ENCODE measurements around the gene PANK4. TPM values are rescaled to one million over a fixed set of nuclear protein-coding genes. Genes with fewer than 3 reads are reported as not detected.

PANK4 gene
- total RNA-seq, 2 experiments from 2014 or later = 42.9 to 47.0 TPM

DNA sequence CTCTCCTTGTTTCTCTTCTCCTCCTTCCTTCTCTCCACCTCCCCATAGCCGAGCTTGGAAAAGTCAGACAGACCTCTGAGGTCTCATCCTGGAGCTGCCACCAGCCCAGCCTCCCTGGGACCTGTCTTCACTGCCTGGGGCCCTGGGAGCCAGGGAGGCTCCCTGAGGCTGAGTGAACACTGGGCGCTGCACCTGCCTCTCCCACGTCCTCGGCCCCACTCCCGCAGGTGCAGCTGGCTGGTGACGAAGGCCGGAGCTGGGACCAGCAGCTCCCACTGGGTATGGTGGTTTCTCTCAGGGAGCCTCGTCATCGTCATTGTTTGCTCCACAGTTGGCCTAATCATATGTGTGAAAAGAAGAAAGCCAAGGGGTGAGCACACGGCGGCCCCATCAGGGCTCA is 35.0 kb upstream of the PANK4 start:
- Histone ChIP-seq H3K27ac (ENCODE audit: low read depth in 1 of 2, low read length in 2 of 2) (no peak overlapping the region), H3K9me3 (ENCODE audit: control insufficient read depth in 1 of 2, insufficient read depth in 1 of 2, low read length in 2 of 2) (no peaks in the 10 kb centered on the region), H3K4me1 (ENCODE audit: insufficient read depth, low read length) (peaks cover 47% of the 10 kb centered on the region), H3K4me3 (ENCODE audit: low read length) (no peak overlapping the region), H3K36me3 (ENCODE audit: insufficient read depth, low read length) (peaks cover 60% of the 10 kb centered on the region), H3K27me3 (ENCODE audit: control insufficient read depth in 1 of 2, insufficient read depth in 2 of 2, low read length in 2 of 2) (no peaks in the 10 kb centered on the region)
- CTCF ChIA-PET = interaction anchor here (0.7 to 2.0 kb wide), 6 partner anchors 10 to 147 kb away, joined by 4 to 20 read pairs (median 6); partner anchors contain the start of genes PANK4 and PRXL2B
- Mint-ChIP-seq H3K27me3 (no peaks in the 10 kb centered on the region), H3K36me3 (ENCODE audit: low read depth) (peaks cover 30% of the 10 kb centered on the region), H3K27ac (peak overlapping the region; percentile 76), H3K4me1 (ENCODE audit: low read depth) (peaks cover 14% of the 10 kb centered on the region), H3K4me3 (peak overlapping the region; percentile 81), H3K9me3 (no peaks in the 10 kb centered on the region)
- DNase-seq (no peak), ATAC-seq (ENCODE audit: poor library complexity) (no peak)
- intact Hi-C loops (cut with DNase I, micrococcal nuclease) = no loop called here
- TF ChIP-seq, protein P1, sequence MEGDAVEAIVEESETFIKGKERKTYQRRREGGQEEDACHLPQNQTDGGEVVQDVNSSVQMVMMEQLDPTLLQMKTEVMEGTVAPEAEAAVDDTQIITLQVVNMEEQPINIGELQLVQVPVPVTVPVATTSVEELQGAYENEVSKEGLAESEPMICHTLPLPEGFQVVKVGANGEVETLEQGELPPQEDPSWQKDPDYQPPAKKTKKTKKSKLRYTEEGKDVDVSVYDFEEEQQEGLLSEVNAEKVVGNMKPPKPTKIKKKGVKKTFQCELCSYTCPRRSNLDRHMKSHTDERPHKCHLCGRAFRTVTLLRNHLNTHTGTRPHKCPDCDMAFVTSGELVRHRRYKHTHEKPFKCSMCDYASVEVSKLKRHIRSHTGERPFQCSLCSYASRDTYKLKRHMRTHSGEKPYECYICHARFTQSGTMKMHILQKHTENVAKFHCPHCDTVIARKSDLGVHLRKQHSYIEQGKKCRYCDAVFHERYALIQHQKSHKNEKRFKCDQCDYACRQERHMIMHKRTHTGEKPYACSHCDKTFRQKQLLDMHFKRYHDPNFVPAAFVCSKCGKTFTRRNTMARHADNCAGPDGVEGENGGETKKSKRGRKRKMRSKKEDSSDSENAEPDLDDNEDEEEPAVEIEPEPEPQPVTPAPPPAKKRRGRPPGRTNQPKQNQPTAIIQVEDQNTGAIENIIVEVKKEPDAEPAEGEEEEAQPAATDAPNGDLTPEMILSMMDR (IDR thresholded peaks at IDR 0.05) = no peak
- POLR2A ChIA-PET = interaction anchor here (0.9 to 2.8 kb wide), 6 partner anchors 10 to 36 kb away, joined by 3 to 23 read pairs (median 6); no protein-coding TSS in a partner anchor

DNA sequence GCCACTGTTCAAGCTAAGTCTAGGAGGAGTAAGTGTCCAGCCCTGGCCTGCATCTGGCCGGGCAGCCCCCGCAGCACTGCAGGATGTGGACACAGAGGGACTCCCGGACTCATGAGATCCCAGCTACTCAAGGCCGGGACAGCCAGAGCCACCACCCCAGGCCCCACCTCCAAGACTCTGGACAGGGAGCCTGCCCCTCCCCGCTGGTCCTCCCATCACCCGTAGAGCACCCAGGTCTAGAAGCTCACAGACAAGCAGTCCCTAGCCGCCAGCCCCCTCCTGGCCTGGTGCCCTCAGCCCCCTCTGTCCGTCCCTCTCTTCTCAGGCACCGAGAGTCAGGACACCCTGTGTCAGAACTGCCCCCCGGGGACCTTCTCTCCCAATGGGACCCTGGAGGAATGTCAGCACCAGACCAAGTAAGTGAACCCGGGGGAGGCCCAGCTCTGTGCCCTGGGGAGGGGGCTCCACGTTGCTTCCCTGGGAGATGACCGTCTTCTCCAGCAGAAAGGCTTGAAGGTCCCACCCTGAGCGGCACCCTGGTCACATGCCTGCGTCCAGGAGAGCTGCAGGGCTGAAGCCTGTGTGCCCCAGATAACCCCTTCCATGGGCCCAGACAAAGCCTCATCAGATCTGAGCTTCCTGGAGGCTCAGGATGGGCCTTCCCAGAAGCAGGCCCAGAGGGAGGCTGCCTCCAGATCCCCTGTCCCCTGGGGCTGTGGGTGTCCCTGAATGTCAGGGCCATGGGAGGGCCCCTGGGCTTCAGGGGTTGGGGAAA is 34.1 kb upstream of the PANK4 start:
- Histone ChIP-seq H3K4me3 (ENCODE audit: low read length) (no peak overlapping the region), H3K27ac (ENCODE audit: low read depth in 1 of 2, low read length in 2 of 2) (no peak overlapping the region), H3K9me3 (ENCODE audit: control insufficient read depth in 1 of 2, insufficient read depth in 1 of 2, low read length in 2 of 2) (no peaks in the 10 kb centered on the region), H3K36me3 (ENCODE audit: insufficient read depth, low read length) (peaks cover 60% of the 10 kb centered on the region), H3K4me1 (ENCODE audit: insufficient read depth, low read length) (peaks cover 54% of the 10 kb centered on the region), H3K27me3 (ENCODE audit: control insufficient read depth in 1 of 2, insufficient read depth in 2 of 2, low read length in 2 of 2) (no peaks in the 10 kb centered on the region)
- Mint-ChIP-seq H3K9me3 (no peaks in the 10 kb centered on the region), H3K27ac (peak overlapping the region; percentile 76), H3K4me1 (ENCODE audit: low read depth) (peaks cover 24% of the 10 kb centered on the region), H3K4me3 (no peak overlapping the region), H3K27me3 (no peaks in the 10 kb centered on the region), H3K36me3 (ENCODE audit: low read depth) (peaks cover 39% of the 10 kb centered on the region)
- no peak for ATAC-seq (ENCODE audit: poor library complexity)
- intact Hi-C loops (cut with DNase I, micrococcal nuclease) = no loop called here
- POLR2A ChIA-PET = interaction anchor here (1.9 to 2.8 kb wide), 3 partner anchors 12 to 25 kb away, joined by 9 to 23 read pairs (median 10); no protein-coding TSS in a partner anchor
- CTCF ChIA-PET = interaction anchor here (1.4 to 2.0 kb wide), 3 partner anchors 17 to 34 kb away, joined by 4 to 20 read pairs (median 15); partner anchors contain the start of genes PANK4 and PRXL2B
- TF ChIP-seq, protein P1 (IDR thresholded peaks at IDR 0.05) = no peak
- DNase-seq = no peak

DNA sequence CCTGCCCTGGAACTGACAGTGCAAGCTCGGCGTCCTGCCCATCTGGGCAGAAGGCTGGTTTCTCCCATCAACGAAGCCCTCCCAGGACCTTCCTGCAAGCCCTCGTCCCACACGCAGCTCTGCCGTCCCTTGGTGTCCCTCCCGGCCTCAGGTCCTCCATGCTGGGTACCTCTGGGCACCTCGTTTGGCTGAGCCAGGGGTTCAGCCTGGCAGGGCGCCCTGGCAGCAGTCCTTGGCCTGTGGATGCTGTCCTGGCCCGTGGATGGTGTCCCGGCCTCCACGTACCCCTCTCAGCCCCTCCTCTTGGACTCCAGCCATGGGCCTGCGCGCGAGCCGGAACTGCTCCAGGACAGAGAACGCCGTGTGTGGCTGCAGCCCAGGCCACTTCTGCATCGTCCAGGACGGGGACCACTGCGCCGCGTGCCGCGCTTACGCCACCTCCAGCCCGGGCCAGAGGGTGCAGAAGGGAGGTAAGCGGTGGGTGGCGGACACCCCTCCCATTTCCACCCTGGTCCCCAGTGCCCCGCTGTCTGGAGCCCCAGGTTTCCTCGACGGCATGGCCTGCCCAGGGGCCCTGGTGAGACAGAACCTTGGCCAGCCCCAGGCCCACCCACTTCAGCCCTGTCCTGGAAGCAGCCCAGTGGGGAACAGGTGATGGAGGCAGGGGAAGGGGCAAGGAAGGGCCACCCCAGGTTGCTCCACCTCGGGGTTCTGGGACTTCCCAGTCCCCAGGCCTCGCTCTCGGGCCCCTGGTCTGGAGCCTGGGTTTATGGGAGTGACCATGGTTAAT is 33.3 kb upstream of the PANK4 start:
- DNase-seq (no peak), ATAC-seq (ENCODE audit: poor library complexity) (no peak)
- Mint-ChIP-seq H3K4me3 (no peak overlapping the region), H3K4me1 (ENCODE audit: low read depth) (peaks cover 30% of the 10 kb centered on the region), H3K9me3 (no peaks in the 10 kb centered on the region), H3K27ac (no peak overlapping the region), H3K36me3 (ENCODE audit: low read depth) (peaks cover 40% of the 10 kb centered on the region), H3K27me3 (no peaks in the 10 kb centered on the region)
- Histone ChIP-seq H3K4me1 (ENCODE audit: insufficient read depth, low read length) (peaks cover 62% of the 10 kb centered on the region), H3K4me3 (ENCODE audit: low read length) (no peak overlapping the region), H3K9me3 (ENCODE audit: control insufficient read depth in 1 of 2, insufficient read depth in 1 of 2, low read length in 2 of 2) (no peaks in the 10 kb centered on the region), H3K27me3 (ENCODE audit: control insufficient read depth in 1 of 2, insufficient read depth in 2 of 2, low read length in 2 of 2) (no peaks in the 10 kb centered on the region), H3K36me3 (ENCODE audit: insufficient read depth, low read length) (peaks cover 60% of the 10 kb centered on the region), H3K27ac (ENCODE audit: low read depth in 1 of 2, low read length in 2 of 2) (peak overlapping the region in 1 of 2 donors; percentile 17)
- POLR2A ChIA-PET = interaction anchor here (2.8 to 5.7 kb wide), 2 partner anchors 25 to 26 kb away, joined by 23 to 133 read pairs; partner anchors contain the start of gene PRXL2B
- CTCF ChIA-PET = no interaction called here
- intact Hi-C loops (cut with DNase I, micrococcal nuclease) = no loop called here
- TF ChIP-seq, protein P1 (IDR thresholded peaks at IDR 0.05) = no peak
